Neural progenitor cell (in vitro differentiated cells): ENCODE data around the gene LRRC51. TPM values are rescaled to one million over a fixed set of nuclear protein-coding genes. Genes with fewer than 3 reads are reported as not detected.

Experiments
- DNase-seq: peaks from one replicate; pipeline ENCODE4 v3.0.0-alpha.2; 2016; ENCODE audit warnings: low spot score
- H2AFZ ChIP-seq: fragments of 200-600 bp; sonication (generic); replicated peaks from 2 replicates; pipeline ENCODE4 v1.6.1; 2016; ENCODE audit warnings: antibody characterized with exemption
- H3F3A ChIP-seq: fragments of 200-600 bp; sonication (generic); 2 replicates; pipeline ENCODE4 v1.6.1; 2016; ENCODE audit warnings: antibody characterized with exemption, low read depth
- H3K27ac ChIP-seq: fragments of 200-600 bp; sonication (generic); 2 replicates; pipeline ENCODE4 v1.5.1; 2016; ENCODE audit warnings: mild to moderate bottlenecking
- H3K27me3 ChIP-seq: fragments of 200-600 bp; sonication (generic); 2 replicates; pipeline ENCODE4 v1.6.1; 2016; ENCODE audit warnings: mild to moderate bottlenecking, moderate library complexity
- H3K36me3 ChIP-seq: fragments of 200-600 bp; sonication (generic); 2 replicates; pipeline ENCODE4 v1.5.1; 2016
- H3K4me1 ChIP-seq: fragments of 200-600 bp; sonication (generic); 2 replicates; pipeline ENCODE4 v1.6.1; 2016; ENCODE audit warnings: mixed run types
- H3K4me2 ChIP-seq: fragments of 200-600 bp; sonication (generic); 2 replicates; pipeline ENCODE4 v1.6.1; 2016
- H3K4me3 ChIP-seq: fragments of 200-600 bp; sonication (generic); 2 replicates; pipeline ENCODE4 v1.5.1; 2016
- H3K79me2 ChIP-seq: fragments of 200-600 bp; sonication (generic); 2 replicates; pipeline ENCODE4 v1.6.1; 2016; ENCODE audit warnings: low read depth
- H3K9ac ChIP-seq: fragments of 200-600 bp; sonication (generic); 2 replicates; pipeline ENCODE4 v1.6.1; 2016
- H3K9me3 ChIP-seq: fragments of 200-600 bp; sonication (generic); 2 replicates; pipeline ENCODE4 v1.5.1; 2016; ENCODE audit warnings: low read depth
- H4K20me1 ChIP-seq: fragments of 200-600 bp; sonication (generic); 2 replicates; pipeline ENCODE4 v1.6.1; 2016; ENCODE audit warnings: low read depth
- H3K27ac Mint-ChIP-seq: 3 replicates; pipeline ENCODE4 v1.8.0; 2021; ENCODE audit warnings: mixed read lengths
- H3K27me3 Mint-ChIP-seq: 2 replicates; pipeline ENCODE4 v1.8.0; 2022; ENCODE audit warnings: low read depth, mild to moderate bottlenecking, inconsistent platforms, moderate library complexity, mixed read lengths; ENCODE audit not compliant: insufficient read depth
- H3K36me3 Mint-ChIP-seq: 3 replicates; pipeline ENCODE4 v1.8.0; 2021; ENCODE audit warnings: mixed read lengths
- H3K4me1 Mint-ChIP-seq: 3 replicates; pipeline ENCODE4 v1.8.0; 2021; ENCODE audit warnings: mixed read lengths
- H3K4me3 Mint-ChIP-seq: 3 replicates; pipeline ENCODE4 v1.8.0; 2021; ENCODE audit warnings: mild to moderate bottlenecking, moderate library complexity, mixed read lengths
- H3K9me3 Mint-ChIP-seq: 3 replicates; pipeline ENCODE4 v1.8.0; 2020; ENCODE audit warnings: mixed read lengths
- CTCF ChIP-seq: fragments of 200-600 bp; sonication (generic); IDR thresholded peaks from 2 replicates; pipeline ENCODE4 v1.5.1; 2017; ENCODE audit warnings: antibody characterized with exemption, mild to moderate bottlenecking
- EZH2 ChIP-seq: fragments of 200-600 bp; sonication (generic); IDR thresholded peaks from 2 replicates; pipeline ENCODE4 v1.6.1; 2017; ENCODE audit warnings: antibody characterized with exemption, mild to moderate bottlenecking, moderate library complexity
- EZH2phosphoT487 ChIP-seq: fragments of 200-600 bp; sonication (generic); IDR thresholded peaks from 2 replicates; pipeline ENCODE4 v1.6.1; 2017; ENCODE audit warnings: antibody characterized with exemption
- total RNA-seq: library from RNA; depleted of rRNA; stranded (reverse); fragments of >200 nt; gene quantifications from 2 replicates; pipeline ENCODE4 v1.2.3, GENCODE V29; 2015; ENCODE audit warnings: low replicate concordance

The LRRC51 gene
- total RNA-seq, 1 donor from 2014 or later: 10.5 TPM

GRCh38 chr11:72098741-72099140 lies 18.1 kb downstream of the LRRC51 start:
- peaks cover 21% of the 10 kb centered on the region for H3K4me1 Mint-ChIP-seq
- no peaks in the 10 kb centered on the region for H3K9me3 Mint-ChIP-seq
- H3K36me3 Mint-ChIP-seq: peaks cover 10% of the 10 kb centered on the region
- no peak overlapping the region for H3K4me3 Mint-ChIP-seq
- no peak overlapping the region for H3K27ac ChIP-seq
- H3F3A ChIP-seq: peaks cover 3% of the 10 kb centered on the region
- peaks cover 39% of the 10 kb centered on the region for H3K79me2 ChIP-seq
- no peaks in the 10 kb centered on the region for H3K36me3 ChIP-seq
- H3K9me3 ChIP-seq: no peaks in the 10 kb centered on the region
- H3K9ac ChIP-seq: no peak overlapping the region
- peaks cover 9% of the 10 kb centered on the region for H3K27me3 Mint-ChIP-seq
- peaks cover 9% of the 10 kb centered on the region for H3K4me1 ChIP-seq
- no peak for DNase-seq
- H3K4me2 ChIP-seq: no peak overlapping the region
- TF ChIP-seq EZH2 (no peak), EZH2phosphoT487 (no peak), CTCF (no peak)
- H2AFZ ChIP-seq: no peak overlapping the region
- H4K20me1 ChIP-seq: peaks cover 13% of the 10 kb centered on the region
- no peak overlapping the region for H3K27ac Mint-ChIP-seq
- H3K4me3 ChIP-seq: no peak overlapping the region
- H3K27me3 ChIP-seq: no peaks in the 10 kb centered on the region

- Mint-ChIP-seq H3K4me3 (no peak overlapping the region), H3K36me3 (peaks cover 7% of the 10 kb centered on the region), H3K27me3 (peaks cover 9% of the 10 kb centered on the region), H3K27ac (no peak overlapping the region), H3K9me3 (no peaks in the 10 kb centered on the region), H3K4me1 (peaks cover 26% of the 10 kb centered on the region)
- Histone ChIP-seq H3F3A (peaks cover 9% of the 10 kb centered on the region), H3K9me3 (no peaks in the 10 kb centered on the region), H3K36me3 (no peaks in the 10 kb centered on the region), H3K79me2 (peaks cover 39% of the 10 kb centered on the region), H3K4me1 (peaks cover 9% of the 10 kb centered on the region), H3K4me2 (no peak overlapping the region), H4K20me1 (peaks cover 13% of the 10 kb centered on the region), H2AFZ (no peak overlapping the region), H3K27ac (no peak overlapping the region), H3K27me3 (no peaks in the 10 kb centered on the region), H3K4me3 (no peak overlapping the region), H3K9ac (no peak overlapping the region)
- no peak for TF ChIP-seq EZH2
- TF ChIP-seq EZH2phosphoT487: no peak
- TF ChIP-seq CTCF: no peak
- no peak for DNase-seq
Measured at GRCh38 chr11:72100009-72100408, 19.4 kb downstream of the LRRC51 start.

GRCh38 chr11:72100462-72100861 lies 19.8 kb downstream of the LRRC51 start:
- Histone ChIP-seq H2AFZ (no peak overlapping the region), H3K9ac (no peak overlapping the region), H3K4me1 (peaks cover 9% of the 10 kb centered on the region), H3K27me3 (no peaks in the 10 kb centered on the region), H3K4me3 (no peak overlapping the region), H4K20me1 (peaks cover 13% of the 10 kb centered on the region), H3K36me3 (no peaks in the 10 kb centered on the region), H3K9me3 (no peaks in the 10 kb centered on the region), H3F3A (peaks cover 9% of the 10 kb centered on the region), H3K27ac (no peak overlapping the region), H3K4me2 (no peak overlapping the region), H3K79me2 (peaks cover 39% of the 10 kb centered on the region)
- peaks cover 8% of the 10 kb centered on the region for H3K36me3 Mint-ChIP-seq
- H3K4me1 Mint-ChIP-seq: peaks cover 26% of the 10 kb centered on the region
- H3K9me3 Mint-ChIP-seq: no peaks in the 10 kb centered on the region
- no peak overlapping the region for H3K4me3 Mint-ChIP-seq
- DNase-seq: no peak
- TF ChIP-seq CTCF (no peak), EZH2 (no peak), EZH2phosphoT487 (no peak)
- peaks cover 10% of the 10 kb centered on the region for H3K27me3 Mint-ChIP-seq
- H3K27ac Mint-ChIP-seq: peak overlapping the region; percentile 18
